ENCODE results near the gene KAT2A.
"Not testable (repeated sequence)": the region's sequence is repeated elsewhere in the genome, so short reads cannot be mapped to it uniquely, and the experiment has no call there.

Gene KAT2A

GRCh38 chr17:42120770-42121769 lies at the start of gene KAT2A:
TSS of gene KAT2A (minus strand) at chr17:42121367. CDS start at chr17:42121304, 63 bp downstream.
- DNase-seq: peak; percentile 77 to 81

DNA sequence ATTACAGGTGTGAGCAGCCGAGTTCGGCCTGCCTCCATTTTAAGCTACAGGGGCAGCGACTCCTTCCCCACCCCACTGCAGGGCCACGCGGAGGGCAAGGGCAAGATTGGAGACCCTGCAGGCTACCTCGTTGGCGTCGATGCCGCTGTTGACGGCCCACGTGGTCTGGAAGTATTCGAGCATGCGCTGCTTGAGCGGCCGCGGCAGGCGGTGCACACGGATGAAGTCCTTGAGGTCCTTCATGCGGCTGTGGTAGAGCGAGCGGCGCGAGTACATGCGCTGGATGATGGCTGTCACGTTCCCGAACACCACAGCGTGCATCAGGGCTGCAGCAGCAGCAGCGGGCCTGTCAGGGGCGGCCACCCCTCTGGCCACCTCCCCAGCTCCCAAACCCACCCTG lies 48.2 kb upstream of the KAT2A start:
- DNase-seq: no peak

- DNase-seq: no peak
Observed at GRCh38 chr17:42167807-42168206, 46.6 kb upstream of the KAT2A start.

- no peak for DNase-seq
Observed at GRCh38 chr17:42166196-42166763, 45.1 kb upstream of the KAT2A start.

- no peak for DNase-seq
Observed at GRCh38 chr17:42165751-42166150, 44.6 kb upstream of the KAT2A start.

DNA sequence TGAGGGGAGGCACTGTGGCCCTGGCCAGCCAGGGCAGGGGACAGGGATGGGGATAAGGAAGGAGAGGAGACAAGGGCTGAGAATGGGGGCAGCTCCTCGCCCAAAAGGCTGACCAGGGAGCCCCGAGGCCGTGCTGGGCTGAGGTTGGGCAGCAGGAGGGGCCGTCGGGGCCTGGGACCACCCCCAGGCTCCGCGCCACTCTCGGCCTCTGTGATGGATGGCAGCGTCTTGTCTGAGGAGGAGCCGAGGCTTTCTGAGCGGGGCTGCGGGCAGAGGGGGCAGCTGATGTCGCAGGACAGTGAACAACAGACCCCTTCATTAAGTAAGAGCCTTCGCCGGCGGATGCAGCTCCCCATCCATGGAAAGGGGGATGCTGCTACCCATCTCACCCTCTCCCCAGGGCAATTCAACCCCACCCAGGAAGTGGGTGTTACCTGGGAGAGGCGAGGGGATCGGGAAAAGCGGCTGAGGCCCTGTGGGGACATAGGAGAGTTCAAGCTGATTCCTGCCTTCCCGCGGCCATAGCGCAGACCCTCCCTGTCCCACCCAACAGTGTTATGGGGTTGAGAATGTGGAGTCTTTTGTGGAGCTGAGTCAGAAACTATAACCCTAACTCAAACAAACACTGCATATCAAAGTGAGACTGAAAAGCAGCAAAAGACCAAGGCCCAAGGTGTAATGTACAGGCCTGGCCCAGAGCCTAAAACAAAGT lies 42.7 kb upstream of the KAT2A start:
- DNase-seq: no peak

- peak; percentile 13 to 40 for DNase-seq
Observed at GRCh38 chr17:42163113-42163512, 41.9 kb upstream of the KAT2A start.

DNA sequence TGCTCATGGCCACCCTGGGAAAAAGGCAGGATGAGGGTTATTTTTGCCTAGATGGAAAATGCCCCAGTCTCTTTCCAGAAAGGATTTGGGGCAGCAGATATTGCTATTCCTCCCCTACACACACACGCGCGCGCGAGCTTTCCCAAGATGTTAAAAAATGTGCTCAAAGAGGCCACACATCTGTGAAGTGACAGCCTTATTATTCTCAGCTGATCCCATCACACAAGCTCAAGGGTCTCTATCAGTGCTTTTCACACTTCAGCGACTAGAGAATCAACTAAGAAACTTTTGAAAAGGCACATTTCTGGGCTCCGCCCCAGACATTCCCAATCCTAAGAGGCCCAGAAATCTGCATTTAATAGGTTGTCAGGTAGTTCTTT lies 39.4 kb upstream of the KAT2A start:
- DNase-seq: no peak

DNA sequence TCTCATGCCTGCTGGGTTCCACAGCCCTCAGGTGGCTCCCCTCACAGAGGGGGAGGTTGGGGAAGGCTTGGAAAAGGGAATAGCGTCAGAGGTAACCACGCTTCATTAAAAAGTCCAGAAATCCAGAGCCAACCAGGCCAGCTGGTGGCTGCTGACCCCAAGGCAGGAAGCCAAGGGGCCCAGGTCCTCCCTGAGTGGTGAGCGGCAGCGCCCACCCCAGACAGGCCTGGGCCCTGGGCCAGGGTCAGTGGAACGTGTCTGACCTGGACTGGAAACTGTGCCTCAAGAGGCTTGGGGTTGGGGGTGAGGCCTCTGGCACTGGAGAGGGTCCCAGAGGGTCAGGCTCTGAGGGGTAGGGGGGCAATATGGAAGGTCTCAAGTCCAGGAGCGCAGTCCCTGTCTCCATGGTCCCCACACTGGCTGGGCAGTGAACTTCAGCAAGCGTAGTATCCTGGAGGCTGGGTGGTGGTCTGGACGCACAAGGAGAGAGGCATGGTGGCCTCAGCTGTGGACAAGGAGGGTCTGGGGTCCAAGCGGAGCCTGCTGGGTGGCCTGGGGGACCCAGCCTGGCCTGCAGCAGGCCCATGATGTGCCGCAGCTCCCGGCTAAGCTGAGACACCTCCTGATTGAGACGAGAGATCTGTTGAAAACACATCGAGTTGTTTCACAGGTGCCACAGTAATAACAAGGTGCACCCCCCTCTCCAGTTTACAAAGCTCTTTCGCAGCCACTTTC lies 38.8 kb upstream of the KAT2A start:
- no peak for DNase-seq

GRCh38 chr17:42155614-42156045 lies 34.5 kb upstream of the KAT2A start:
- no peak for DNase-seq

DNA sequence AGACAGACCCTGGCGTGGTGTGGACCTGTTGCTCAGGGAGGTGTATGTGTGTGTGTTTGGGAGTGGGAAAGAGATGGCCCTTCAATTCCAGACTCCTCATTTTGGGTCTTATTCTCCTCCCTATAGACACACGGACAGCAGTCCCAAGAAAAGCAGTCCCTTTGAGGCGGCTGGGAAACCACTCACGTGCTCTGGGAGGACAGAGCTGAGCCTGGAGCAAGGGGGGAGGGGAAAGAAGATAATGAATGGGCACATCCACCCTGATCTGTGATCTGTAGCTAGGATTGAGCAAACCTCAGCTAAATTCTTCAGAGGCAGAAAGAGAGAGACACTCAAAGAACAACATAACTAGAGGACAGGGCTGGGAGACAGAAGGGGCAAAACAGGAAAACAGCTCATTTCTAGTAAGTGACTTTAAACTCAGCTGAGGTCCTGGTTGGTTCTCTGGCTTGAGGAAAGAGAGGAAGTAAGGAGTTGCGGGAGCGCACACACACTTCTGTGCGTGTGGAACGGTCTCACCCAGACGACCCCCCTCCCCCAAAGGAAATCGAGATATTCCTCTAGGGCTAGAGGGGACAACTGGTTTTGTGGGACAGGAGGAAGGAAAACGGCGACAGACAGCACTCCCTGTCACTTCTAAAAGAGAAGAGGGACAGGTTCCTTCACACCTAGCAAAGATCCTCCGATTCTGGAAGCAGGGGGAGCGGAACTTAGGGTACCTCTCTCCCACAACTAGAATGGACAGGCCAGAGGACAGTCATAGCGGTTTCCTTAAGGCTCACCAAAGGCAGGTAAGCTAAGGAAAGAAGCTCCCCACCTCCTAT lies 33.0 kb upstream of the KAT2A start:
- DNase-seq: no peak

- DNase-seq: no peak
Observed at GRCh38 chr17:42146911-42147607, 25.9 kb upstream of the KAT2A start.

DNA sequence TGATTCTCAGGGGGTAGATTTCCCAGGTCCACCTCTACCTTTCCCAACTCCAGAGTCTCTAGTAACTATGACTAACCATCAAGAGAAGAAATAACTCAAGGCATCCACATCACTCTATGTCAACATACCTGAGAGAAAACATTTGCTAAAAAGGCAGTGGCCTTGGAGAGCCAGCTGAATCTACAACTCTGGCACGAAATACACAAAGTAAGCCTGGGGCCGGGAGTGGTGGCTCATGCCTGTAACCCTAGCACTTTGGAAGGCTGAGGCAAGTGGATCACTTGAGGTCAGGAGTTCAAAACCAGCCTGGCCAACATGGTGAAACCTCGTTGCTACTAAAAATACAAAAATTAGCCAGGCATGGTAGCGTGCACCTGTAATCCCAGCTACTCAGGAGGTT lies 22.0 kb upstream of the KAT2A start:
- DNase-seq: not testable (repeated sequence)

DNA sequence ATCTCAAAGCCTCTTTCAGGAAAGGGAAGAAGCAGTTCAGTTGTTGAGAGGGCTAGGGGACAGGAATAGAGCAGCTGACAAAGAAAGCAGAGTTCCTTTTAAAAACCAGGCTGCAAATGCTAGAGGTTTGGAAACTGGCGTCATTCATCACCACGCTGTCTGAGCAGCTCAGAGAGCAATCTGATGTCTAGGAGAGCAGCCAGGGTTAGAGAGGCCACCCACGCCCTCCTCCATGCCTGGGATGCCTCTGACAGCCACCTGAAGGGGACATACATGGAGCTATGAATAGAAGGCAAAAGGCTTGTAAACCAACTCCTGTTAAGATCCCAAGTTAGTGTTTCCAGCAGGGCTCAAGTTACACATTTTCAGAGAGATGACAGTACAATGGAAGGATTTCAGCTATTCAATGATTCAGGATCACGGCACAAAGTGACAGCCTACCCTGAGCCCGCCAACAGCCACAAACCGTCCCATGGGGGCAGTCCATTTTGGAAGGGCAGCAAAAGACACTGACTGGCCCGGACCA lies 21.3 kb upstream of the KAT2A start:
- no peak for DNase-seq

DNA sequence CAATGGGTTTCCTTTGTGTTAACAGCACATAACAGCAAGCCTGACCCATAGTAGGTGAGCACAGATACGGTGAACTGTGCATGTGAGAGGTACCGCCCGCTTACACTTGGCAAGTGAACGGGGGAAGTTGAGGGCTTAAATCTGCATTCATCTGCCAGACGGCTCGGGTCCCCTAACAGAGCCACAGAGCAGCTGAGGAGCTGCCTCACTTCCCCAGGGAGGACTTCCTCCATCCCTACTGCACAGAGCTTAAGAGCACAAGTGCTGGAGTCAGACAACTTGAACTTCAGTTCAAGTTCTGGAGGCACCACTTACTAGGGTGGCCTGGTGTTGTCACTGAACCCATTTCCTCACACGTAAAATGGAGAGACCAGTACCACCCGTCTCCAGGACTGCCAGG lies 20.2 kb upstream of the KAT2A start:
- DNase-seq: no peak

DNA sequence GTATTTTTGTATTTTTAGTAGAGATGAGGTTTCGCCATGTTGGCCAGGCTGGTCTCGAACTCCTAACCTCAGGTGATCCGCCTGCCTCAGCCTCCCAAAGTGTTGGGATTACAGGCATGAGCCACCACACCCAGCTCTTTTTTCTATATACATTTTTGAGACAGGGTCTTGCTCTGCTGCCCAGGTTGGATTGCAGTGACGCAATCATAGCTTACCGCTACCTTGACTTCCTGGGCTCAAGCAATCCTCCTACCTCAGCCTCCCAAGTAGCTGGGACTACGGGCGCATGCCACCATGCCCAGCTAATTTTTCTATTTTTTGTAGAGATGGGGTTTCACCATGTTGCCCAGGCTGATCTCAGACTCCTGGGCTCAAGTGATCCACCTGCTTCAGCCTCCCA lies 19.5 kb upstream of the KAT2A start:
- not testable (repeated sequence) for DNase-seq

GRCh38 chr17:42138749-42139492 lies 17.8 kb upstream of the KAT2A start:
- DNase-seq: no peak

DNA sequence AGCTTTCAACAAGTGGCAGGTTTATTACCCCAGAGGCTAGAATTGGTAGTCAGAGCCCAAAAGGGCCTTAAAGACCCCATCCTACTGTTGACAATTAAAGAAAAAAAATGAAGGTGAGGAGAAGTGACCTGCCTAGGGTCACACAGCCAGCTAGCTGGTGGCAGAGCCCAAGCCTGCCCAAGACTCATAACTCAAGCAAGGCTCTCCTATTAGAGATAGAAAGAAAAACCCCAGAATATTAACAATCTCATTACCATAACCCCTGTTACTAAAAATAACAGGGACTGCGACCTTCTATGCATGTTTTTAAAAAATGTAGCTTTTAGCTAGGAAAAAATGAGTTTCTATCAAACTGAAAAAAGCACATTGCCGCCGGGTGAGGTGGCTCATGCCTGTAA lies 15.5 kb upstream of the KAT2A start:
- no peak for DNase-seq

- no peak for DNase-seq
Observed at GRCh38 chr17:42135664-42136653, 14.8 kb upstream of the KAT2A start.
